ENCODE data around the gene LTBP1.

LTBP1 gene

GRCh38 chr2:33072614-33073013 is 125.9 kb downstream of the LTBP1 start:
- no peak for DNase-seq (ENCODE audit: low read depth in 2 of 2, low spot score in 1 of 2)

- no peak for DNase-seq (ENCODE audit: low read depth in 2 of 2, low spot score in 1 of 2)
These were observed 126.3 kb downstream of the LTBP1 start for GRCh38 chr2:33073018-33073417.

DNA sequence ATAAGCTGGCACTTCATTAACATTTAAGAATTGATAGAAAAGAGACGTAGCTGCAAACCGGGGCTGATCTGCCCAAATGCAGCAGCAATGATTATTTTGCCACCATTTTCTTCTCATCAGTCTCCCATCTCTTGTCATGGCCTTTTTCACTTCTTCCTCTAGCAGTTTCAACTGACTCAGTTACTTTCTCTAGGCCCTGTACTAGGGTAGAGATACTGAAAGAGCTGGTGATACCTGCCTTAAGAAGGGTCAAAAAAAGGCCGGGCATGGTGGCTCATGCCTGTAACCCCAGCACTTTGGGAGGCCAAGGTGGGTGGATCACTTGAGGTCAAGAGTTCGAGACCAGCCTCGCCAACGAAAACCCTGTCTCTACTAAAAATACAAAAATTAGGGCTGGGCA is 127.4 kb downstream of the LTBP1 start:
- no peak for DNase-seq (ENCODE audit: low read depth in 2 of 2, low spot score in 1 of 2)

- DNase-seq (ENCODE audit: low read depth in 2 of 2, low spot score in 1 of 2), result no peak
These were observed 130.6 kb downstream of the LTBP1 start for GRCh38 chr2:33077311-33077710.

- no peak for DNase-seq (ENCODE audit: low read depth in 2 of 2, low spot score in 1 of 2)
These were observed 131.1 kb downstream of the LTBP1 start for GRCh38 chr2:33077844-33078243.

DNA sequence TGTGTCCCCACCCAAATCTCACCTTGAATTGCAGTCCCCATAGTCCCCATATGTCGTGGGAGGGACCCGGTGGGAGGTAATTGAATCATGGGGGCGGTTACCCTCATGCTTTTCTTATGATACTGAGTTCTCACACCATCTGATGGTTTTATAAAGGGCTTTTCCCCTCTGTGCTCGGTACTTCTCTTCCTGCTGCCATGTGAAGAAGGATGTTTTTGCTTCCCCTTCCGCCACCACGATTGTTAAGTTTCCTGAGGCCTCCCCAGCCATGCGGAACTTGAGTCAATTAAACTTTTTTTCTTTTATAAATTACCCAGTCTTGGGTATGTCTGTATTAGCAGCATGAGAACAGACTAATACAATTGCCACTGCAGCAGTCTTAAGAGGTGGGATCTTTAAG is 134.9 kb downstream of the LTBP1 start:
- no peak for DNase-seq (ENCODE audit: low read depth in 2 of 2, low spot score in 1 of 2)

- no peak for DNase-seq (ENCODE audit: low read depth in 2 of 2, low spot score in 1 of 2)
These were observed 137.1 kb downstream of the LTBP1 start for GRCh38 chr2:33083699-33084387.

DNA sequence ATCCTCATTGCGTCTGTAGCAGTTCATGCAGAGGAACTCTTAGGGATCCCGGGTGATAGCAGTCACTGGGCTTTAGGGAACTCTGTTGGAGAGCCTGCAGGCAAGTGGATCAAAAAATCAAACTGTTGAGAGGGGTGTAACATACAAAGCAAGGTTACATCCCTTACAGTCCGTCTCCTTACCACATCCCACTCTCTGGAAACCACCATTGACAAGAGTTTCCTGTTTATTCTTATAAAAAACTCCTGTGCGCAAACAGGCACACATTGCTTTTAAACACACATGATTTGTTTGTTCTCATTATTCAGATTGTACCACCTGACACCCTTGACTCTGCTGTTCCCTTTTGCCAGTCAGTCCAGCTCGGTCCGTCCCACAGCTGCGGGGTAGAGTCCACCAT is 137.7 kb downstream of the LTBP1 start:
- no peak for DNase-seq (ENCODE audit: low read depth in 2 of 2, low spot score in 1 of 2)

DNA sequence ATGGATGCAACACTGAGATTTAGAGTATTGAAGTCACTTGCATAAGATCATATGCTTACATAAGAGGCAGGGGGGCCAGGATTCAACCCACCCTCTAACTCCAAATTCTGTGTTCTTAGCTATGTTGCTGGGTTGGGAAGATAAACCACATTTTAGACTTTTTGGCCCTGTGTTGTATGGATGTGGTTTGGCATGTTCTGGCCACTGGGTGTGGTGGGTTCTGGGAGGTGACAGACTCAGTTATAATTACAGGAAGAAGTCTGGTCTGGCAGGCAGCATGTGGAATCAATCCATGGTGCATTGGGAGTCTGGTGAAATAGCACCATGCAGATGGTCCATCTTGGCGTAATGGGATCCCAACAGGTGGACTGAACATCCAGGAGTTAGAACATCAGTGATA is 138.9 kb downstream of the LTBP1 start:
- no peak for DNase-seq (ENCODE audit: low read depth in 2 of 2, low spot score in 1 of 2)

DNA sequence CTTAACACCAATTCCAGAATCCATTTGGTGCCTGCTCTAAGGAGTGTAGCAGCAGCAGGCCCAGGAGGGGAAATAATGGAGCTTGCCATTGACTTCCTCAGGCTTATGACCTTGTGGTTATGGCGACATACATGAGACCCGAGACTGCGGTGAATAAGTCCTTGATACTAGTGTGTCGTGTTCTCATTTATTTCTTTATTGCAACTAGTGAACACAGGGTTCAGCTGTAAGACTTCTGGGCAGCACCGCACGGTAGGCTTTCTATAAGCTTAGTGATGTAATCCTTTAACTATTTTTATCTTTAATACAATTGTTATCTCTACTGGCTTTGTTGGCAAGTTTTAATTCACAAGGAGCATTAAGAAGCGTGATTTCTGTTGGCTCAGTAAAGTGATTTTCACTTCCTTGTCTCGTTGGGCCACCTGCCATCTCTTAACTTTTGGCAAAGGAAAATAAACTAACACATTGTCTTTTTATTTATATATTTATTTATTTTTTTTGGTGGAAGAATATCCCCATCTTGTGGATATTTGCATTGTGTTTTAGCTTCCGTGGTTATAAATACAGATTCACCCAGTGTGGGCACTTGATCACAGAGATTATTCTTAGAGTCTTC is 139.8 kb downstream of the LTBP1 start:
- no peak for DNase-seq (ENCODE audit: low read depth in 2 of 2, low spot score in 1 of 2)

DNA sequence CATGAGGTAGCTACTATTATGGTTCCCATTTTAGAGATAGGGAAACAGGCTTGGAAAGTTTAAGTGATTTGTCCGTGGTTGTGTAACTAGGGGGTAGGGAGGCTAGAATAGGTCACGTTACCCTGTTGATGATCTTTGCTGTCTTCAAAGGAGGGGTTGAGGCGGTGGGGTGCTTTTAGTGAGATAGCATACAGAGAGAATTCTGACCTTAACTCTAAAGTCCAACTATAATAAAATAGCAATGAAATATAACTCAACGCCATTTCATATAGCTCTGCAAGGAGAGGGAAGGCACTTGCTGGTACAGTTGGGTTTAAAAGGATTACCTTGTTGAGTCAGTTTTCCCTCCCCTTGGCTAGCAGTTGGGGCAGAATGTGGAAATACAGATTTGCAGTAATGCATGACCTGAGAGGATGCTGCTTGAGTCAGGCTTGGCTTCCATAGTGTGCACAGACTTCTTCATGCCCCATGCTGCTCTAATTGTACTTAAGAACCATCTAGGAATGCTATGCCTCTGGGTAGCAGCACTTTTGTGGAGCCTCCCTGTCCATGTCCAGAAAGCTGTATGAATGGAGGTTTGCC is 143.9 kb downstream of the LTBP1 start:
- DNase-seq (ENCODE audit: low read depth in 2 of 2, low spot score in 1 of 2), result no peak

DNA sequence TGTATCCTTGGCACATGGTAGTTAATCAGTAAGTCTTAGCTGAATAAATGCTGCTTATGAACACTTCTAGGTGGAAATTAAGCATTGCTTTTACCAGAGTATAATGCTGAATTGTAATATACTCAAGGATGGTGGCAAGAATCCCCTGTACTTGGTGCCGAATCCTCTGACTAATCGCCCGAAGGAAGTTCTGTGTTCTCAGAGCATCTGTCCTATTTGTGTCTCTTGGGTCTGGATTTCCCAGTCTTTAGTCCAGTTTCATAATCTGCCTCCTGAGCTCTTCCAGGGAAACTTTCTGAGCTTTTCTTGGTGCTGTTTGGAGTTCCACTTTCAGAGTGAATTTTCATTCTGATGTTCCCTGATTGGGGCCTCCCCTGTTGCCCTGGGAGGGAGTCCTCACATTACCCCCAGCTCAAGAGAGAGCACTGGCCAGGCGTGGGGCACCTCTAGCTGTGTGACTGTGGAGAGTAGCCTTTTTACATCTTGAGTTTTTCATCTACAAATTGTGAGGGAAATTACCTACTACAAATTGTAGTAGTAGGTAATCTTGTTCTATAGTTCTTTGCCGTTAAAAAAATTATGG is 144.9 kb downstream of the LTBP1 start:
- no peak for DNase-seq (ENCODE audit: low read depth in 2 of 2, low spot score in 1 of 2)

DNA sequence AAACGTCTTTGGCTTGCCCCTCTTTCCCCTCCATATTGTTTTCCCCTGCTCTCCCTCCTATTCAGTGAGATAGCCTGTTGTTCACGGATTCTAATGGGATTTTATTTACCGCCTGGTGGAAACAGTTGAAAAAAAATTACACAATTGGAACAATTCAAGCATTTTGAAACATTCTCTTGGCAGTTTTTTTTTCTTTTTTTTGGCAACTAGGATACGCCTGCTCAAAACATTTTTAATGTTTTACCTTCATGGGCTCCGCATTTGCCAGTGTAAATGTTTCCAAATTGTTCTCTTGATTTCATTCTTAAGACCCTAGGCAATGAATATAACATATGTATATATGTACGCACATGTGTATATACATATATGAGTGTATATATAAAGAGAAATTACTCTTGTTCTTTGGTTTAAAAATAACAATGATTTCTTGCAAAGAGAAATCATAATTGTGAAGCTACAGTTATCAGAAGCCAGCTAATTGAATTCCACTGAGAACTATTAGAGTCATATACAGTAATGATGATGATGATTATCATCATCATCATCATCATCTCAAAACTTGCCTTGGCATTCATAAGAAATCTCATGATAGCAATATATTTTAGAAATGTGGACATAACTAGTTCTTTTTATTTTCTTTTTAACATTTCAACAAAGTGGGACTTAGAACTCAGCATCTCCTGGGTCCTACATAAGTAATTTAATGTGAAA is 146.7 kb downstream of the LTBP1 start:
- DNase-seq (ENCODE audit: low read depth in 2 of 2, low spot score in 1 of 2), result no peak

DNA sequence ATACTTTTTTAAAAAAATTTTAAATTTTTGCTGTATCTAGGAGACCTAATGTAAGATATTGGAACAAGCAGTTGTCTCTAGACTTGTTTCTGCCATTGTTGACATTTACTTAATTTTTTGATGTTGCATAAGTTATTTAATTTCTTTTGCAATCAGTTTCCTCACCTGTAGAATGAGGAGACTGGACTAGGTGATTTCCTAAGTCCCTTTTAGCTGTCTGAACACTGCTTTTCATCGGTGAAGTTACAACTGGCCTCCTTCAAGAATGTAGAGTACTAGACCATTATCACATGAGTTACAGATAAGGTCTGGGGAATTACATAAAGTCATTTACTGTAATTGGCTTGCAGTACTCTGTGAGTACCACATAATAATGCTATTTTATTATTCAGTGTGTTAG is 147.6 kb downstream of the LTBP1 start:
- DNase-seq (ENCODE audit: low read depth in 2 of 2, low spot score in 1 of 2), result no peak

- no peak for DNase-seq (ENCODE audit: low read depth in 2 of 2, low spot score in 1 of 2)
These were observed 153.2 kb downstream of the LTBP1 start for GRCh38 chr2:33099989-33100388.

GRCh38 chr2:33100921-33101320 is 154.2 kb downstream of the LTBP1 start:
- no peak for DNase-seq (ENCODE audit: low read depth in 2 of 2, low spot score in 1 of 2)

GRCh38 chr2:33104052-33104623 is 157.4 kb downstream of the LTBP1 start:
- no peak for DNase-seq (ENCODE audit: low read depth in 2 of 2, low spot score in 1 of 2)

DNA sequence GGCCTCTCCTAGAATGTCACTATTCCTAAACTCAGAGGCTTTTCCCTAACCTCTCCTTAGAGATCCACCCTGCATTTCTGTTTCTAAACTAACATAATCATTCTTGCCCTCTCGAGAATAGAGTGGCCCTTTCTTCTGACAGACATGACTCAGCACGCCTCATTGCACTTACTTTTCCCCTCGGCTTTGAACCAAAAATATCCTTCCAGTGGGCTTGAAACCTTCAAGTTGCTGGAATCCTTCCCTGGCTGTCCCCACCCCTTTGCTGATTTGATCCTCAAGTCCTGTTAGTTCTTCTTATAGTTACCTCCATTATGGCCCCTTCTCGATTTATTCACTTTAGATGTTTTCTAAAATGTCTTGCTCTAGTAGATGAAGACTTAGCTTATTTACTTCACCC is 158.0 kb downstream of the LTBP1 start:
- DNase-seq (ENCODE audit: low read depth in 2 of 2, low spot score in 1 of 2), result no peak

DNA sequence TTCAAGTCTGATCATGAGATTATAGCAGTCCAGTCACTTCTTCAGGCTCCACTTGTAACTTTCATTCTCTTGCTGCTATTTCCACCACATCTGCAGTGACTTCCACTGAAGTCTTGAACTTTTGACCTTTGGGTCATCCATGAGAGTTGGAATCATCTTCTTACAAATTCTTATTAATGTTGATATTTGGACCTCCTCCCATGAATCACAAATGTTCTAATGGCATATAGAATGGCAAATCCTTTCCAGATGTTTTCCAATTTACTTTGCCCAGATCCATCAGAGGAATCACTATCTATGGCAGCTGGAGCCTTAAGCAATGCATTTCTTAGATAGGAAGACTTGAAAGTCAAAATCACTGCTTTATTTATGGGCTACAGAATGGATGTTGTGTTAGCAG is 159.4 kb downstream of the LTBP1 start:
- no peak for DNase-seq (ENCODE audit: low read depth in 2 of 2, low spot score in 1 of 2)

DNA sequence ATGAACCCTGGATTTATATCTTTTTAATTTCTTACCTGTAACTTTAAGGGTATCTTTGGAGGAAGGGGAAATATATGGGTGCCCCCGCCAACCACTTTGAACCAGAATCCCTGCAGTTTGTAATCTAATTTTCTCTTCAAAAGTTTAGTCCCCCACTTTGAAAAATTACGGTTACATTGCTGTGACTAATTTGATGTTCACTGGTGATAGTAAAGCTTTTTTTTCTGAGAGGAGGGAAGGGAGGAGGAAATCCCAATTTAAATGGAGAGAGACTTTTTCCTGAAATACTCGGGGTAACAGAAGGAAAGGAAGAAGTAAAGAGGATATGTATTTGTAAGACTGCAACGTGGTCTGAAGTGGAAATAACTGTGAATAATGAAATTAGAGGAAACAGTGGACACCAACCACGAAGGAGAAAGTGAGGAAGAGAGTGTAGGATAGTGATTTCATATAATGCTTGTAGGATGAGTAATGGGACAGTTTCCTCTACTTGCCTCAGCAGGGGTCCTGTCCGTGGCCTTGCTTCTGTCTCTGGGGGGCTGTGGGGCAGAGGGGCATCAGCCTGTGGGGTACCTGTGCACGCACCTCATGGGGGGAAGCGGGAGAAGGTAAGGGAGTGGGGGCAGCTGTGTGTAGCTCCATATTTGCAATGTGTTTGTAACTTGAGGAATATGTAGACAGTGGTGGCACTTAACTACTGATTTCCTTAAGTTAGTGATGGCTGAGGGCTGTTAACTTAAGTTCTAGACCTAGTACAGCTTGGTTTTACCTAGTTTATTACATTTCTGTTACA is 161.1 kb downstream of the LTBP1 start:
- no peak for DNase-seq (ENCODE audit: low read depth in 2 of 2, low spot score in 1 of 2)
